ENCODE results near the gene PRKCQ.

- TF ChIP-seq CTCF (IDR thresholded peaks at IDR 0.05) (no peak), POLR2A (IDR thresholded peaks at IDR 0.05) (no peak)
Observed at GRCh38 chr10:6539833-6540232, 40.2 kb downstream of the PRKCQ start.
